CD4-positive, alpha-beta T cell treated with Interferon gamma for 1 hour (primary cell): ENCODE results near the gene YAE1.
A peak's percentile ranks its signal among the peaks of the same experiment; 100 is the strongest.
"Not testable (repeated sequence)": the region's sequence is repeated elsewhere in the genome, so short reads cannot be mapped to it uniquely, and the experiment has no call there.

Experiments
- DNase-seq: peaks from one replicate; pipeline ENCODE4 v3.0.0-alpha.2; 2020

YAE1 gene

GRCh38 chr7:39566023-39566921 is at the start of gene YAE1:
Gene YAE1, plus strand, starts transcription at chr7:39566404. Its CDS starts 15 bp downstream, at chr7:39566419.
- DNase-seq: peak; percentile 79

GRCh38 chr7:39516498-39516897 is 49.7 kb upstream of the YAE1 start:
- no peak for DNase-seq

- DNase-seq: no peak
Observed at GRCh38 chr7:39517240-39517639, 49.0 kb upstream of the YAE1 start.

GRCh38 chr7:39525926-39526325 is 40.3 kb upstream of the YAE1 start:
- DNase-seq: no peak

GRCh38 chr7:39526666-39527065 is 39.5 kb upstream of the YAE1 start:
- no peak for DNase-seq

GRCh38 chr7:39527296-39527695 is 38.9 kb upstream of the YAE1 start:
- DNase-seq: no peak

- no peak for DNase-seq
Observed at GRCh38 chr7:39527951-39528350, 38.3 kb upstream of the YAE1 start.

- no peak for DNase-seq
Observed at GRCh38 chr7:39528849-39529248, 37.4 kb upstream of the YAE1 start.

- DNase-seq: no peak
Observed at GRCh38 chr7:39529582-39529981, 36.6 kb upstream of the YAE1 start.

- DNase-seq: no peak
Observed at GRCh38 chr7:39530971-39531370, 35.2 kb upstream of the YAE1 start.

GRCh38 chr7:39531818-39532217 is 34.4 kb upstream of the YAE1 start:
- DNase-seq: no peak

- no peak for DNase-seq
Observed at GRCh38 chr7:39532832-39533231, 33.4 kb upstream of the YAE1 start.

- DNase-seq: no peak
Observed at GRCh38 chr7:39534599-39534998, 31.6 kb upstream of the YAE1 start.

- DNase-seq: no peak
Observed at GRCh38 chr7:39535064-39535463, 31.1 kb upstream of the YAE1 start.

- DNase-seq: no peak
Observed at GRCh38 chr7:39535720-39536119, 30.5 kb upstream of the YAE1 start.

- no peak for DNase-seq
Observed at GRCh38 chr7:39536951-39537350, 29.3 kb upstream of the YAE1 start.

GRCh38 chr7:39539816-39540215 is 26.4 kb upstream of the YAE1 start:
- DNase-seq: no peak

- DNase-seq: no peak
Observed at GRCh38 chr7:39540320-39540719, 25.9 kb upstream of the YAE1 start.

GRCh38 chr7:39541511-39541910 is 24.7 kb upstream of the YAE1 start:
- DNase-seq: no peak

- DNase-seq: not testable (repeated sequence)
Observed at GRCh38 chr7:39544774-39545173, 21.4 kb upstream of the YAE1 start.

- no peak for DNase-seq
Observed at GRCh38 chr7:39547336-39547735, 18.9 kb upstream of the YAE1 start.

- DNase-seq: no peak
Observed at GRCh38 chr7:39550411-39550810, 15.8 kb upstream of the YAE1 start.

- DNase-seq: no peak
Observed at GRCh38 chr7:39553436-39553835, 12.8 kb upstream of the YAE1 start.

- no peak for DNase-seq
Observed at GRCh38 chr7:39554583-39555165, 11.5 kb upstream of the YAE1 start.

GRCh38 chr7:39557222-39557621 is 9.0 kb upstream of the YAE1 start:
- DNase-seq: no peak
